AG09309 (cell line): ENCODE results near the gene SLCO4A1.

Experiments used
- DNase-seq: peaks from one replicate; pipeline ENCODE4 v3.0.0-alpha.2; 2010; ENCODE audit warnings: low read depth
- H3K4me3 ChIP-seq: 2 replicates; pipeline ENCODE4 v1.5.1; 2011; ENCODE audit warnings: mild to moderate bottlenecking, low read depth, low read length, moderate library complexity; ENCODE audit not compliant: control insufficient read depth
- TF ChIP-seq, protein P1 (sequence below): IDR thresholded peaks from 2 replicates; pipeline ENCODE4 v1.5.1; 2011; ENCODE audit warnings: mild to moderate bottlenecking, low read depth, low read length, inconsistent platforms; ENCODE audit not compliant: insufficient read depth, control insufficient read depth; ENCODE audit errors: missing control alignments

Gene SLCO4A1

GRCh38 chr20:62688083-62688482 is 45.8 kb downstream of the SLCO4A1 start:
- H3K4me3 ChIP-seq, result no peak overlapping the region
- TF ChIP-seq, protein P1, sequence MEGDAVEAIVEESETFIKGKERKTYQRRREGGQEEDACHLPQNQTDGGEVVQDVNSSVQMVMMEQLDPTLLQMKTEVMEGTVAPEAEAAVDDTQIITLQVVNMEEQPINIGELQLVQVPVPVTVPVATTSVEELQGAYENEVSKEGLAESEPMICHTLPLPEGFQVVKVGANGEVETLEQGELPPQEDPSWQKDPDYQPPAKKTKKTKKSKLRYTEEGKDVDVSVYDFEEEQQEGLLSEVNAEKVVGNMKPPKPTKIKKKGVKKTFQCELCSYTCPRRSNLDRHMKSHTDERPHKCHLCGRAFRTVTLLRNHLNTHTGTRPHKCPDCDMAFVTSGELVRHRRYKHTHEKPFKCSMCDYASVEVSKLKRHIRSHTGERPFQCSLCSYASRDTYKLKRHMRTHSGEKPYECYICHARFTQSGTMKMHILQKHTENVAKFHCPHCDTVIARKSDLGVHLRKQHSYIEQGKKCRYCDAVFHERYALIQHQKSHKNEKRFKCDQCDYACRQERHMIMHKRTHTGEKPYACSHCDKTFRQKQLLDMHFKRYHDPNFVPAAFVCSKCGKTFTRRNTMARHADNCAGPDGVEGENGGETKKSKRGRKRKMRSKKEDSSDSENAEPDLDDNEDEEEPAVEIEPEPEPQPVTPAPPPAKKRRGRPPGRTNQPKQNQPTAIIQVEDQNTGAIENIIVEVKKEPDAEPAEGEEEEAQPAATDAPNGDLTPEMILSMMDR, result no peak
- DNase-seq, result no peak

DNA sequence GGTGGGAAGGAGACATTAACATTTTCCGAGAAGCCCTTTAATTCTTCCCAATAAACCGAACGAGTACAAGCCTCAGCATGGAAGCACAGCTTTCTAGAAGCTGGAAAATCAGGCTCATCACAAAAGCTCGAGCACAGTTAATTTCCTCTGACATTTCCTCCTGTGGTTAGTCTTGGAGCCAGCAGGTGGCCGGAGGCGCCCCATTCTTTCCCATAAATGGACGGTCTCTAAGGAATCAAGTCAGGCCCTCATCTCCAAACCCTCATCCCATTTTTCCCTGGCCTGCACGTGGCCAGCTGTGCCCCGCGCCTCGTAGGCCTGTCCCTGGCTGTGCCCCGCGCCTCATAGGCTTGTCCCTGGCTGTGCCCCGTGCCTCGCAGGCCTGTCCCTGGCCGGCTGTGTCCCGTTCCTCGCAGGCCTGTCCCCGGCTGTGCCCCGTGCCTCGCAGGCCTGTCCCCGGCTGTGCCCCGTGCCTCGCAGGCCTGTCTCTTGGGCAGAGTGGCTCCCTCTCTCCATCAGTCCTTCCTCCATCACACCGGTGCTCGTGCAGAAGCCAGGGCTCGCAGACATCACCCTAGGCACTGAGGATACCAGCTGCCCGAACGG is 46.7 kb downstream of the SLCO4A1 start:
- DNase-seq, result no peak
- TF ChIP-seq, protein P1, result peak; percentile 45
- H3K4me3 ChIP-seq, result no peak overlapping the region

DNA sequence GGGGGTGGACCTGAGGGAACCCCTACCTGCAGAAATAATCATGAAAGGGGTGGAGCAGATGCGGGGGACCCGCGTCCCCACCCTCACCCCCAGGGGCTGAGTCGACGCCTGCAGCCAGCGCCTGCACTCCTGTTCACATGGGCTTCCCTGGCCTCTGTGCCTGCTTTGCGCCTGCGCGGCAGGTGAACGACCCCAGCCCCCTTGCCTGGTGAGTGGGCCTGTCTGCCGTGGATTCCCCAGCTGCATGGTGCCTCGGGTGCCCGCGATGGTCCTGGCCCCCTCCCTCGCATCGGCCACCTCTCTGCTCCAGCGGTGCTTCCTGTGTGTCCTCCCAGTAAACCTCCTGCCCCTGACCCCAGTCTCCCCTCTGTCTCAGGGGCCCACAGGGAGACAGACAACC is 47.6 kb downstream of the SLCO4A1 start:
- no peak for DNase-seq
- TF ChIP-seq, protein P1, result no peak
- no peak overlapping the region for H3K4me3 ChIP-seq

DNA sequence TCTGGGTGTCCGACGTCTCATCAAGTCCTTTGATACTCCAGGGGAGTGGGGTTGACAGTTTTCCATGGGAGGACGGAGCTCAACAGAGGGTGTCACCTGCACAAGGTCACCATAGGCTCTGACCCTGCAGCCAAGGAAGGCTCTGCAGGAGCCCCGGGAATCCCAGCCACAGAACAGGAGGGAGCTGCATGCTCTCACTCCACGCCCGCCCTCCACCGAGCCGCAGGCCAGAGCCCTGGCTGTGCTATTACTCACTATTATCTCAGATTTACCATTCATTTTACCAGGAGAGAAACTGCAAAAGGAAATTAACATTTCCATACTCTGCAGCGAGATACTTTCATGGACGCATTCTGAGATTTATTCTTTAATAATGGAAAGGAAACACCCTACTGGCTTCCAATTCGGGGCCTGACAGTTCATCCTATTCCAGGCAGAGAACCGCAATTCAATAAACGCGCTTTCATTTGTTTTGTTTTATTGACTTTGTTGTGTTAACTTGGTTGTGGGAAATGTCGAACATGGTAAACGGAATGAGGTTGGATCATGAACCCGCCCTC is 48.0 kb downstream of the SLCO4A1 start:
- no peak for DNase-seq
- no peak overlapping the region for H3K4me3 ChIP-seq
- TF ChIP-seq, protein P1, result no peak

- TF ChIP-seq, protein P1, result no peak
- H3K4me3 ChIP-seq, result no peak overlapping the region
- no peak for DNase-seq
These were observed 49.2 kb downstream of the SLCO4A1 start for GRCh38 chr20:62691487-62691886.

DNA sequence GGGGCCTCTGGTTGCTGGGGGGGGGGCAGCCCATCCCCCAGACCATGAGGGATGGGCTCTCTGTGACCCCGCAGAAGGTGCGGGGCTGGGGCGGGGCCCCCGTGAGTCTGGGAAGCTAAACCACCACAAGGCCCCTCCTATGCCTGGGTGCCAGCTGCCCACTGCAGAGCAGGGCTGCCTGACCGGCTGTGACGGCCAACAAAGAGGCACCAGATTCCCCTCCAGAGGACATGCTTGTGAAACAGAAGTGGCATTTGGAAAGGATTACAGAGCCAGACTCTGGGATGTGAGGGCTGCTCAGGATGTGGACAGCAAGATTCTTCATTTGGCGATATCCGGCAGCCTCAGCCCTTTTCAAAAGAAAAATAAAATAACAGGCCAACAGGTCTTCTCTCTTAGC is 49.9 kb downstream of the SLCO4A1 start:
- no peak for DNase-seq
- TF ChIP-seq, protein P1, result no peak
- no peak overlapping the region for H3K4me3 ChIP-seq
